Skeletal muscle cell (primary cell): ENCODE data around the gene TTC39C.

Source experiments
- DNase-seq: peaks from one replicate; pipeline ENCODE4 v3.0.0-alpha.2; 2010; ENCODE audit warnings: low read depth
- H3K4me3 ChIP-seq: 2 replicates; pipeline ENCODE4 v1.5.1; 2011; ENCODE audit warnings: low read depth, mild to moderate bottlenecking, control low read depth, low read length, moderate library complexity

The TTC39C gene

GRCh38 chr18:24161304-24161703, 146.8 kb downstream of the TTC39C start:
- H3K4me3 ChIP-seq: no peak overlapping the region
- DNase-seq: no peak

- no peak overlapping the region for H3K4me3 ChIP-seq
- DNase-seq: no peak
These were observed 153.9 kb downstream of the TTC39C start for GRCh38 chr18:24168496-24168895.

GRCh38 chr18:24170360-24170759, 155.8 kb downstream of the TTC39C start:
- no peak overlapping the region for H3K4me3 ChIP-seq
- DNase-seq: no peak

- DNase-seq: no peak
- H3K4me3 ChIP-seq: no peak overlapping the region
These were observed 159.4 kb downstream of the TTC39C start for GRCh38 chr18:24173997-24174396.

GRCh38 chr18:24176727-24177416, 162.3 kb downstream of the TTC39C start:
- no peak for DNase-seq

GRCh38 chr18:24177499-24178133, 163.1 kb downstream of the TTC39C start:
- H3K4me3 ChIP-seq: no peak overlapping the region
- DNase-seq: no peak

More at GRCh38 chr18:24176727-24177416, 162.3 kb downstream of the TTC39C start:
- H3K4me3 ChIP-seq: no peak overlapping the region

- DNase-seq: no peak
- H3K4me3 ChIP-seq: no peak overlapping the region
These were observed 165.5 kb downstream of the TTC39C start for GRCh38 chr18:24180048-24180447.

- no peak for DNase-seq
- H3K4me3 ChIP-seq: no peak overlapping the region
These were observed 167.3 kb downstream of the TTC39C start for GRCh38 chr18:24181806-24182205.
